Spinal cord (tissue), 10 donors: ENCODE measurements around the gene CHAT. TPM values are rescaled to one million over a fixed set of nuclear protein-coding genes. Genes with fewer than 3 reads are reported as not detected.

ENCODE experiments used
- DNase-seq, 6 donors: peaks; one replicate each; pipeline versions ENCODE4 v3.0.0 to v3.0.0-alpha.2; 2013 to 2015; ENCODE audit warnings: low spot score in 6 of 6, low read depth in 4 of 6
- H3K27ac ChIP-seq: one replicate; pipeline ENCODE4 v1.5.1; 2013; ENCODE audit warnings: low read depth, low read length, control low read depth
- H3K27me3 ChIP-seq: one replicate; pipeline ENCODE4 v1.6.1; 2013; ENCODE audit warnings: low read length; ENCODE audit not compliant: control insufficient read depth, insufficient read depth
- H3K36me3 ChIP-seq: one replicate; pipeline ENCODE4 v1.6.1; 2013; ENCODE audit warnings: low read length; ENCODE audit not compliant: control insufficient read depth, insufficient read depth
- H3K4me1 ChIP-seq: one replicate; pipeline ENCODE4 v1.6.1; 2013; ENCODE audit warnings: low read length; ENCODE audit not compliant: control insufficient read depth, insufficient read depth
- H3K4me3 ChIP-seq: one replicate; pipeline ENCODE4 v1.5.1; 2013; ENCODE audit warnings: low read depth, low read length, control low read depth
- H3K9me3 ChIP-seq: one replicate; pipeline ENCODE4 v1.6.1; 2013; ENCODE audit warnings: low read length; ENCODE audit not compliant: control insufficient read depth, insufficient read depth
- whole genome bisulfite sequencing: methylation state at CpG from one replicate; pipeline ENCODE4 v1.1.5; 2013; ENCODE audit warnings: missing lambda C conversion rate; ENCODE audit not compliant: insufficient coverage; 5-methylcytosine and 5-hydroxymethylcytosine counted together
- polyA plus RNA-seq, 2 donors: library from polyadenylated mRNA; unstranded; fragments of 120-200 nt; gene quantifications; one replicate each; pipeline ENCODE4 v1.2.1, GENCODE V29; 2013; ENCODE audit not compliant: insufficient read length in 2 of 2
- total RNA-seq, 2 donors: library from RNA; depleted of rRNA in 1 of 2; stranded (reverse); fragments of 120-200 nt in 1 of 2; fragments of >200 nt in 1 of 2; gene quantifications; one replicate each; pipeline versions ENCODE4 v1.2.3 to v1.2.4, GENCODE V29; 2013 to 2014
- donor health status: healthy.

Gene CHAT
- total and polyA plus RNA-seq, 4 donors: 0.61 to 2.9 (median 1.7) TPM

GRCh38 chr10:49601857-49602256 lies 12.0 kb upstream of the CHAT start:
- 77% methylated on average over 5 of the region's 7 CpGs for WGBS
- Histone ChIP-seq H3K27ac (no peak overlapping the region), H3K9me3 (no peaks in the 10 kb centered on the region), H3K27me3 (peaks cover 26% of the 10 kb centered on the region), H3K36me3 (no peaks in the 10 kb centered on the region), H3K4me3 (no peak overlapping the region), H3K4me1 (peaks cover 14% of the 10 kb centered on the region)
- DNase-seq: no peak

- no peaks in the 10 kb centered on the region for H3K36me3 ChIP-seq
- no peak overlapping the region for H3K4me3 ChIP-seq
- no peak for DNase-seq
- peaks cover 20% of the 10 kb centered on the region for H3K4me1 ChIP-seq
- no peaks in the 10 kb centered on the region for H3K9me3 ChIP-seq
- no peak overlapping the region for H3K27ac ChIP-seq
- H3K27me3 ChIP-seq: peaks cover 31% of the 10 kb centered on the region
- 71% methylated on average over 2 of the region's 2 CpGs for WGBS
These were observed 11.3 kb upstream of the CHAT start for GRCh38 chr10:49602380-49603023.

GRCh38 chr10:49605216-49605938 lies 8.5 kb upstream of the CHAT start:
- no peaks in the 10 kb centered on the region for H3K9me3 ChIP-seq
- no peak overlapping the region for H3K4me3 ChIP-seq
- peaks cover 36% of the 10 kb centered on the region for H3K4me1 ChIP-seq
- H3K27me3 ChIP-seq: peaks cover 56% of the 10 kb centered on the region
- H3K36me3 ChIP-seq: no peaks in the 10 kb centered on the region
- 54% methylated on average over 5 of the region's 6 CpGs for WGBS
- DNase-seq: peak in 1 of 6 donors; percentile 50
- H3K27ac ChIP-seq: no peak overlapping the region

GRCh38 chr10:49605939-49606509 lies 7.8 kb upstream of the CHAT start:
- peaks cover 63% of the 10 kb centered on the region for H3K27me3 ChIP-seq

DNA sequence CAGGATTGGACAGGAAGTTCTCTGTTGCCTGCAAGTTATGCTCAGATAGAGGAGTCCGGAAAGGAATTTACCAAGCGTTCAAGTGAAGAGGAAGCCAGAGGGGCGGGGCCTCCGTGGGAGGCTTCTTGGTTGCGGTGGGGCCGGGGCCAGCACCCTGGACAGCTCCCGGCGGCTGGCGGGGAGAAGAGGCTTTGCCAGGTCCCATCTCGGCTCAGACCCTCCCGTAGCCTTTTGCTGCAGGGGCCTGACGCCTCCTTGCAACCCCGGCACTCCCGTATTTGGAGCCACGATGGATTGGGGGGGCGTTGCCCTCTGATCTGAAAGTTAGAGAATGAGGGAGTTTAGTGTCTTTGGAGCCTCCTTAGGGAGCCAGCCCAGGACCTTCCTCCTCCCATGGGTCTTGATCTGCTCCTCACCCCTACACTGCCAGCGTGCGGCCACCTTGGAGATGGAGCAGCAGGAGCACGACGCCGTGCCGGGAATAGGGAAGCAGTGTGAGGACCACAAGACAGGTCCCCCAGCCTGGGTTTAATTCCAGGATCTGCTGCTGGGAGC lies 6.8 kb upstream of the CHAT start:
- Histone ChIP-seq H3K9me3 (no peaks in the 10 kb centered on the region), H3K36me3 (no peaks in the 10 kb centered on the region), H3K27ac (no peak overlapping the region), H3K4me3 (no peak overlapping the region), H3K4me1 (peaks cover 53% of the 10 kb centered on the region), H3K27me3 (peaks cover 69% of the 10 kb centered on the region)
- DNase-seq: peak in 1 of 6 donors; percentile 63
- WGBS: 6% methylated on average over 21 of the region's 22 CpGs

More at GRCh38 chr10:49605939-49606509, 7.8 kb upstream of the CHAT start:
- Histone ChIP-seq H3K9me3 (no peaks in the 10 kb centered on the region), H3K36me3 (no peaks in the 10 kb centered on the region), H3K4me3 (no peak overlapping the region), H3K4me1 (peaks cover 43% of the 10 kb centered on the region), H3K27ac (no peak overlapping the region)
- 3% methylated on average over 3 of the region's 3 CpGs for WGBS
- no peak for DNase-seq

DNA sequence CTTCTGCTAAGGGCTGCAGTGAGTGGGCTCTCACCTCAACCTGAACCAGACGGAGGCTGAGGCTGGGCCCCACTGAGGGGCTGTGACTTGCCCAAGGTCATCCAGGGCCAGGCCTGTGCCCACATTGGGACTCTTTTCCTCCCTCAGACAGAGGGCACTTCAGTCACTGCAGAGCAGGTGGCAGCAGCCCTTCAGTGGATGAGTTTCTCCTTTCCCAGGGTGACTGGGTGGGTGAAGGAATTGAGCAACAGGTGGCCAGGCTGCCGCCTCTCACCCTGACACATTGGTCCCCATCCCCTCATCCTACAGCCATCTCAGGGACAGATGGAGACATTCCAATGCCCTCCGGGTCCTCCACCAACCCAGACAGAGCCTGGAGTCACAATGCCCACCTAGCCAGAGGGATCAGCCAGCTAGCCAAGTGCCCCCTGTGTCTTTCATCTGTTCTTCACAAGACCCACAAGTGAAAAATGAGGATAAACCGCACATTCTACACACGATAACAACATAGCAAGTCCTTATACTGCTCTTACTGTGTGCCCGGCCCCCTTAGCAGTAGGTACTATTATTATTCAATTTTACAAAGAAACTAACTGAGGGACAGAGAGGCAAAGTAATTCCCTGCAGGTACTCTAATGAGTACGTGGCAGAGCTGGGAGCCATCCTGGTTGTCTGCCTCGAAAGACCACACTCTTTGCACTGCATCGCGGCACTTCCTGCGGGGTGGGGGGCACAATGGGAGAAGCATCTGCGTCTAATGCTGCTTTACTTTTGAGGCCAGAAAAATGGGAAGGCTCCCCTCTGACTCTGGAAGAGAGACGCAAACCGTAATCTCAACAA lies 5.5 kb upstream of the CHAT start:
- Histone ChIP-seq H3K36me3 (no peaks in the 10 kb centered on the region), H3K27me3 (peaks cover 72% of the 10 kb centered on the region), H3K27ac (no peak overlapping the region), H3K4me1 (peaks cover 66% of the 10 kb centered on the region), H3K4me3 (no peak overlapping the region), H3K9me3 (no peaks in the 10 kb centered on the region)
- WGBS: 13% methylated on average over 10 of the region's 14 CpGs
- DNase-seq: no peak

- no peak overlapping the region for H3K27ac ChIP-seq
- peaks cover 78% of the 10 kb centered on the region for H3K27me3 ChIP-seq
- no peak for DNase-seq
- H3K36me3 ChIP-seq: no peaks in the 10 kb centered on the region
- peaks cover 72% of the 10 kb centered on the region for H3K4me1 ChIP-seq
- H3K9me3 ChIP-seq: no peaks in the 10 kb centered on the region
- H3K4me3 ChIP-seq: no peak overlapping the region
- WGBS: 3% methylated on average over 18 of the region's 19 CpGs
These were observed 4.9 kb upstream of the CHAT start for GRCh38 chr10:49609006-49609282.

- H3K4me1 ChIP-seq: peaks cover 76% of the 10 kb centered on the region
- H3K4me3 ChIP-seq: peak overlapping the region; percentile 1
- H3K27ac ChIP-seq: no peak overlapping the region
- DNase-seq: peak in 1 of 6 donors; percentile 43
- WGBS: 0% methylated on average over 59 of the region's 62 CpGs
- no peaks in the 10 kb centered on the region for H3K36me3 ChIP-seq
- no peaks in the 10 kb centered on the region for H3K9me3 ChIP-seq
- H3K27me3 ChIP-seq: peaks cover 80% of the 10 kb centered on the region
These were observed 4.3 kb upstream of the CHAT start for GRCh38 chr10:49609283-49610113.

GRCh38 chr10:49610114-49610457 lies 3.8 kb upstream of the CHAT start, which contains the start of gene SLC18A3:
Gene SLC18A3, plus strand, starts transcription at chr10:49610310. Its CDS starts 431 bp downstream, at chr10:49610741.
- Histone ChIP-seq H3K4me3 (peak within 1 kb of the TSS; percentile 1), H3K27me3 (peaks cover 84% of the 10 kb centered on the region), H3K36me3 (no peaks in the 10 kb centered on the region), H3K4me1 (peaks cover 79% of the 10 kb centered on the region), H3K9me3 (no peaks in the 10 kb centered on the region), H3K27ac (no peak within 1 kb of the TSS)
- peak in 1 of 6 donors; percentile 65 for DNase-seq
- WGBS: 0% methylated on average over 43 of the region's 43 CpGs
